CD4-positive, alpha-beta T cell treated with Interleukin-17A for 1 hour (primary cell): ENCODE results near the gene GATB.

Experiments used
- DNase-seq: peaks from one replicate; pipeline ENCODE4 v3.0.0-alpha.2; 2020

Gene GATB

DNA sequence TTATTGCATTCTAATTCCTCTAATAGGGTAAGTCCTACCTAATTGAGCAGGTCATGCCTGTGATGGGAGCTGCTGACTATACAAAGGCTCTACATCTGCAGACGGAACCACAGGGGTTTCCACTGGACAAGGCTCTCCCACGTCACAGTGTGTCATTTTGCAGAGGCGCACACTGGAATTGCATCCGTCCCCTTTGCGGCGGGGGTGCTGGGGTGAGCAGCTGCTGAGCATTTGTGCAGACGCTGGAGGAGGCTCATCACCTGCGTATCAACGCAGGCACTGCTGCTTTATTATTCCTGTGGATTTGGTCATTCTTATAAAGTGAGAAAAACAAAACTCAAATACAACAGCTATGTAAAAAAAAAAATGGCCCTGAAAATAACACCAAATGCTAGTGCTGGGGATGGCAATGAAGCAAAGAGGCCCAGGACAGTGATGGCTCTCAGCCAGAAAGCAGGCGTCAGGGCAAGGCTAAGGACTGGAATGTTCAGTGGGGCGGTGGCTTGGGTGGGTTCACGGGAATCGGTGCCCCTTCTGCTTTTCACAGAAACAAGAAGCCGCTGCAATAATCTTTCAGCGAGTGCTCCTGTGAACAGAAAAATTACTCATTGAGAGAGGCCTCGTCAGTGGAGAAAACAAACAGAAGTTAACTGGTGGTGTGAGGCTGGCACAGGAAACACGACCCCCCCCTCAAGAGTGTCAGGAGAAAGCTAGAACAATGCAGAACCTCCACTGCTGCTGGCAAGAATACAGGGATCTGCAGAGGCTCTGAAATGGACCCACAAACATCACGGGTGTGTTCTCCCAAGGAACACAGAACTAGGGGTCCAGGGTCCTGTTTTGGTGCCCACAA, 67.8 kb downstream of the GATB start:
- DNase-seq, result no peak

DNA sequence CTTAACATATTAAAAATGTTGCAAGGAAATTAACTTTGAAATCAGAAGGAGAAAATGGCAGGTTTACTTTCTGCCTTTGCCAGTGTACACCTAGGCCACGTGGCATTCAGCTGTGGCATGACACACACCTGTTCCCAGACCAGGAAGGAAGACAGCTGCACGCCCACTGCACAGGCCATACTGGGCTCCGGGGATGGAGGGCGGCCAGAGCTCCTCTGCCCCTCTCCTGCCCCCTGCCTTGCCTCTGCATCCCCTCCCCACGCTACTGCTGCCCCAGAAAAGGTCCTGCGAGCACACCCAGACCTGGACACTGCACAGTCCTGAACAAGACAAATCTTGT, 68.4 kb downstream of the GATB start:
- no peak for DNase-seq

DNA sequence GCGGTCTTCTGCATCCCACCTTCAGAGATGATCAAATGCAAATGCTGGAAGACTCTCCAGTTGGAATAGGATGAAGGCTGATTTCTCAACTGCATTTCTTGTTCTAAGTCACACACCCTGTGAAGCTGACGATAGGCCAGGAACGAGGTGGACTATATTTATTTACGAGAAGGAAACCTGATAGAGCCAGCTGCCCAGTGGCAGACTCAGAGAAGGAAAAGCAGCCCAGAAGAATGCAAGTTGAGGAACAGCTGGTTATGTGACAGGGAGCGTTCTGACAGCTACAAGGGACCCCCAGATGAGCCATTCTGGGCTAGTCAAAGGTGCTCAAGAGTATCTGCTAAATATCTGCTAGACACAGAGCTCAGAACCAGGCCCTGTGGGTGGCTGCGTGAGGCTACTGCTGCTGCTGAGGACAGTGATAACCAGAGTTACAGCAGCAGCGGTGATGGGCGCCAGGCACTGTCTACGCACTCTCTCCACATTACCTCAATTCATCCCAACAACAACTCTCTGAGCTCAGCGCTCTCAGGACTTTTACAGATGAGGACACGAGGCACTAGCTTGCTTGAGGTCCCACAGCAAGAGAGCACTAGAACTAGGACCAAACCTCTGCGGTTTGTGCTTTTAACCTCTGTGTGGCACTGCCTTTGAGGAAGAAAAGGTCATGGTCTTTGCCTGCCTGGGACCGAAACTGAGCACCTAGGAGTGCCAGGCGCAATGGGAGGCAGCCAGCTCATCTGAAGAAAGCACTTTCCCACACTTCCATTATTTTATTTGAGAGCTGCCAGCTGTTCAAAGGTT, 69.0 kb downstream of the GATB start:
- no peak for DNase-seq

DNA sequence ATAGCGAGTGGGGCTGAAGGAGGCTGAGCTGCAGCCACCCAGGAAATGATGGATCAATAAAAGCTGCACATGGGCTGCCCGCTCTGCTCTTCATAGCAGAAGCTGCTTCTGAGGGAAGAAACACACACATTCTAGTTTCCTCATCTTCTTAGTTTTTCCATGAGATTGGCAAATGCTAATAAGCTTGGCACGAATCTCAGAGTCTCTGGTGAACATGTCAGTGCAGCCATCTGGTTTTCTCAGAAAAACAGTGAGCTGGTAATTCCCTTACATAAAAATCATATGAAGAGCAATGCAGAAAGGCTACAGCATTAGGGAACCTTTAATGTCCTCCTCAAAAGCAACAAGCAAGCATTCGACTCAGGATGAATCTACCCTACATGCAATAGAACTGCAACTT, 69.9 kb downstream of the GATB start:
- no peak for DNase-seq

DNA sequence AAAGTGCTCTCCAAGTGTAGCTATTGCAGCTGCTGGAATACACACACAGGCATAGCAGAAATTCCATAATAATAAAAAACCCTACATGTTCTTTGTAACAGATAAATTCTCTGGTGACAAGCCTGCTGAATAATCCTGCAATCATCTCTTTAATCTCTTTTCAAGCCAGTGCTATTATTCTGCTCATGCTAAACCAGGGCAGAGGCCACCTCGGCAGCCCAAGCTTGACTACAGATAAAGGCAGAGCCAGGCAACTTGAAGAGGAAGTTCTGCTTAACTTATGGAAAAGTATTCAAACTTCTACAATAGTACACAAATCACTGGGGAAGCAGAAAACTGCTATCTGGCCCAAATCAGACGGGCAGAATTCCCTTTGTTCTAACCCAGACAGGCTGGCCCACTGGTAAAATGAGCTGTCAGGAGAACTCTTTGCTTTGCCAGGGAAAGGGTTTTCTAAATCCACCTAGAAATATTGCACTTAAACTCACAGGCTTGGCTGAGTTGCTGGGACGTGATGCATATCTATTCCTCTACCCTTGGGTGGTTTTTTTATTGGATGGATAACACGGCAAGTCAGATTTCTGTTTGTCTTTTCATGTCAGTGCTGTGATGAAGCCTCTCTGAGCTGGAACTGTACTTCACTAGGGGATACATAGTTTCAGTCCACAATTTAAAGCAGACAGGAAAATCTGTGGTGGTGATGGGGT, 70.5 kb downstream of the GATB start:
- no peak for DNase-seq

DNA sequence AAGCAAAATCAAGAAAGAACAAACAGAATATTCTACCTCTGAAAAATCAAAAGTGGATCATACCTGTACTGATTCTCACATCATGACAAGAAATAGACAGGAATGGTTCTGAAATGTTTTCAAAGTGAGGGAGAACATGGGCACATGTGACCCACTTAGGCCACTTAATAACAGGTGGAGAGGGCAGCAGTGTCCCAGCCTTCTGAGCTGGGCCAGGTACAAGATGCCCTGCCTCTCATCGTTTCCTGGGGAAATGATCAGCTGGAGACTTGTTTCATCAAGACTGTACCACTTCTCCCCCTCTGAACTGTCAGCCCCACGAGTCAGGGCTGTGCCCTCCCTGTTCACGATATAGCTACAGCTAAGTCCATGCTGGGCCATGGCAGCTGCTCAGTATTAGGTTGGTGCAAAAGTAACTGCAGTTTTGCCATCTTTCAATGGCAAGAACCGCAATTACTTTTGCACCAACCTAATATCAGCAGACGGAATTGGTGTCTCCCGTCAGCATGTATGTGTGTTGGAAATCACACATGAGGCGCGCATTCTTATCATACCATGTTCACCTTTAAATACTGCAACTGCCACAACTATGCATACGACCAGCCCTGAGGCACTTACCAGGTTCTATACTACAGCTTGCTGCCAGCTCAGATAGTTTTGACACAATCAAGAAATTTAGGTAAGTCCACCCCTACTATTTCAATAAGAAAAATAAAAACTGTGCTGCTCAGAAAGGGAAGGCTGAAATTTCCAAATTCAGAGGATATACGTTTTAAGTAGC, 71.4 kb downstream of the GATB start:
- DNase-seq, result no peak

DNA sequence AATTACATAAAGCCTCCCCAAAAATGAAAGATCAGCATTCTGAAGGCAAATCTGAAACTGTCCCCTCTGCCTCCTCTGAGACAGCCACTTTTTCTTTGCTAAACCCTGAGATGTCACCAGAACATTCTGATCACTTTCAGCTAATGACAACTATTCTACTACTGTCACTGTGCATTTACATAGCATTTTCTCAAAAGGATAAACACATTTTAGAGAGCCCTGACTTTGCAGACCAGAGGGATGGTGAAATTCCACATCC, 72.1 kb downstream of the GATB start:
- DNase-seq, result no peak

DNA sequence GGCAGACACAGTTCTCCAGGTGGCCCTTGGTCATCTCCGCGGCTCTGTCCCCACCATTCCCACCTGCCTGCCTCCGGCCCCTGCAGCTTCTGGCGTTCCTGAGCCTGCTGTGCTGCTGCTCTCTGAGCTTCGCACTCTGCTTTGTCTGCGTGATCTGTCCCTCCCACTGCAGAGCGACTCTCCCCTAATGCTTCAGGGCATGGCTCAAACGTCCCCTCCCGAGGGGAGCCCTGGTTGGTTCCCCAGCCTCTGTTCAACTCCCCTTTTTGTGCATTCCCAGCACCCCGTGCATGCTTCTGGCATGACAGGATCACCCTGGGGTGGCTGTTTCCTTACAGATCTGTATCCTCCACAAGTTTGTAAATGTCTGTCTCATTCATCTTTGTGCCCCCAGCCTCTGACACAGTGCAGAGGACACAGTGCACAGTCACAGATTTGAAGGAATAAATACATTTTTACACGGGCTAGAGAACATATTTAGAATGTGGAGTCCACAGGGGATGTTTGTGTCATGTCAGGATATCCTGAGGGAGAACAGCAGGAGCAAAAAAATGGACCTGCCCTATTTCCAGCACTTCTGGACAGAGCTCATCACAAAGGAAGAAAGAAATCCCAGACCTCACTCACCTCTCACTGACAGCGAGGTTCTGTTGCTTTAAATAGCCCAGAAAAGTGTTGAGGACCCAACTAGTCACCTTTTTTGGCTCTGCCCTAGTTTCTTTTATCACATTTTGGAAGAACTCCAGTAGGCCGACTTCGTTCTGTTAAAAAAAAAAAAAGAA, 72.6 kb downstream of the GATB start:
- DNase-seq, result no peak

DNA sequence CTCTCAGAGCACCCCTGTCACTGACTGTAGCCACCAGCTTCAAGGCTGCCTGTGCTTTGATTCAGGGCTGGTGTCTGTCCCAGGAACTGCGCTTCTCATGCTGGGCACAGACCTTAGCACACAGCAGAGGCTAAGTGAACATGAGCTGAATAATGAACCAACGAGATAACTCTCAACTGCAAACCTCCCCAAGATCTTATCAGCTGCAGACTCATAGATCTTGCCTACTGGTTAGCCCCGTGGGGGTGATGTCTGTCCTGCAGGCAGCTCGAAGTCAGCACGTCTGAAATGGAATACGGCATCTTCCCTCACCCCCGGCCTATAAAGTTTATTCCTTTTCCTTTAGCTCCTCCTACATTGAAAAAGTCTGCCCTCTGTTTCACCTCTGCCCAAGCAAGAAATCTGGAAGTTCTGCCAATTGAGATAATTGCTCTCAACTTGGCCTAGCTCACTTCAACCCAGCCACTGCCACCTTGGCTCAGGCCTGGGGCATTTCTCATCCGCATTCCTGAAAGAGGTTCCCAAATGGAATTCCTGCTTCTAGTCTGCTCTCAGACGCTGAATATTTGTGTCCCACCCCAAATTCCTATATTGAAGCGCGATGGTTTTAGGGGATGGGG, 73.7 kb downstream of the GATB start:
- no peak for DNase-seq

DNA sequence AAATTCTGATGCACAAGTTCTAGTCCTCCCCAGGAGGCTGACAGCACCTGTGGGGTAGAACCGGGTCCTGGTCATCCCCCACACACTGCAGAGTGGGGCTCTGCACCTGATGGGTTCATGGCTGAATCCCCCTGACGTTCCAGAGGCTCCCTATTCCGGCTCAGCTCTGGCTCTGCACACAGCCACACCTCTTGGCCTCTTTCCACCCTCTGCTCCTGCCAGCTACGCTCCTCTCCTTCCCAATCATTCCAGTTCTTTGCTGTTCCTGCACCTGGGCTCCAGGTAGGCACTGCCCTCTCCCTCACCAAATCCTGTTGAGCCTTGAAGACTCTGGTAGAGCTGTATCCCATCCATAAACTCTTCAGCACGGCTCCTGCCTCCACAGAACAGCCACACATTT, 75.5 kb downstream of the GATB start:
- DNase-seq, result no peak

DNA sequence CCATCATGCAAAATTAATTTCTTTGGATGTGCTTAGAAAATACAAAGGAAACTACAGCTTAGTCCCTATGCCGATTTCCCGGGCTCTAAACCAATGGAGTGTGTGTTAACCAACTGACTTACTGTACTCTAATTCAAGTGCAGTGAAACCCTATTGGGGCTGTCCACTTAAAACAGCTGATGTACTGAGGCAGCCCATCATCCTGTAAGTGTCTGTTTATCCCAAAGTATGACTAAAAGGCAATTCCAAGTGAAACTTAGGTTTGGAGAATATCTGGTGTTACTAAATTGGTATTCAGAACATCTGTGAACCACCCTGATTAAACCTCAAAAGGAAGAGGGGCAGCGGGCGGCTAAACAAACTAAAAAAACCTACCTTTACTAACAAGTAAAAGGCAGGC, 79.7 kb downstream of the GATB start:
- DNase-seq, result no peak

DNA sequence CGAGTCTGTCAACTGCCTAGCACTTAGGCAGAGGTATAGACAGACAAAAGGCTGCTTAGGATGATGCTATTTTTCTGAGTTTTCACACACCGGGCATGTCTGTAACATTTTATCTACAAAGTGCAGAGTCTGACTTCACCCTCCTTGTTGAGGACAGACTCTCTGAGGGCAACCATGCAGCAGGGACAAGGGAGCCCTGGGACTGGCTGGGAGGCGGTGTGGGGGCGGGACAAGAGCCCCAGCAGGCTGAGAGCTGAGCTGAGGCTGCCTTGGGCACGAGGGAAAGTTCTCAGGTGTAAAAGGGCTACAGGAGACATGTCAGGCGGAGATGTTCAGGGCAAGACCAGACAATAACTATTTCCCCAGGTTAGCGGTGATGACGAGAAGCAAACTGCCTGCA, 81.6 kb downstream of the GATB start:
- no peak for DNase-seq

DNA sequence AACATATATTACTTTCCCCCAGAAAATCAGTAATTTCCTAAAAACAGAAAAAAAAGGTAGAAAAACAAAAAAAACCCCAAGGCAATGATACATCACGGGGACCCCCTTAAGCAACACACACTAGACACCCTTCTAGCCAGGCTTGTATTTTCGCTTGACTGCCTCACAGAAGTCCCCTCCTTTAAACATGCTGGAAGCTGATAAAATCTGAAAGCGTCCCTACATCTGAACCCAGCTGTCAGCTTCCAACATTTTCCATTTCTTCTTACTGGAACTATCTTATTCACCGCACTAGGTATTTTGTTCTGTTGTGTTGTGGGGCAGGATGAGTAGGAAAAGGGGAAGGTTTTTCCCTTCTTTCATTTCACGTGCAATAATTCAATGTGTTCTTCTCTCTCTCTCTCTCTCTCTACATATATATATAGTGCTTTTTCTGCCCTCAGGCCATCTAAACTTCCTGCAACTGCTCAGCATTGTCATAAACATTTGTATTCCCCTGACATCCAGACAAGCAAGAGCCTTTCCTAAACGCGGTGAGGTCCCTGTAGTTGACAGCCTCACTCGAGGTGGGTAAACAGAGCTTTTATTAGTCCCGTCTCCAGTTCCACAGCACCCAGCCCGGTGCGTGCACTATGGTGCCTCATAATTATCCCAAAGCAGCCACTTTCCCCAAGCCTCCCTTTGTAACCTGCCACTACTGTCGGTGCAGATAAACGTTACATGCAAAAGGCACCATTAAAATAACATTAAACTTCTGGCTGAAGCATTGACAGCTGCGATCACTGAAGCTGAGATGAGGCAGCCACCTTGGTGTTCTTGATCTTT, 82.5 kb downstream of the GATB start:
- no peak for DNase-seq

DNA sequence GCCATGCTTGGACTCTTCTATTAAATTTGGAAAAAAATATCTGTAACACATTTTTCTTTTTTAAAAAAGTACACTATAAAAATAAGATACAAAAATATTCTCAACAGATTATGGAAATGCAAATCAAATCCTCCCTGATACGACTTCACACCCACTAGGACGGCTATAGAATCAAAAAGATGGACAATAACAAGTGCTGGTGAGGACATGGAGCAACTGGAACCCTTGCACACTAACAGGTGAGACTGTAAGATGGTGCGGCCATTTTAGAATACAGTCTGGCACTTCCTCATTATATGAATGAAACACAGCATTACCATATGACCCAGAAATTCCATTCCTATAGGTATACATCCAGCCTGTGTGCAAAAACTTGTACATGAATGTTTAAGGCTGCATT, 83.6 kb downstream of the GATB start:
- DNase-seq, result no peak

DNA sequence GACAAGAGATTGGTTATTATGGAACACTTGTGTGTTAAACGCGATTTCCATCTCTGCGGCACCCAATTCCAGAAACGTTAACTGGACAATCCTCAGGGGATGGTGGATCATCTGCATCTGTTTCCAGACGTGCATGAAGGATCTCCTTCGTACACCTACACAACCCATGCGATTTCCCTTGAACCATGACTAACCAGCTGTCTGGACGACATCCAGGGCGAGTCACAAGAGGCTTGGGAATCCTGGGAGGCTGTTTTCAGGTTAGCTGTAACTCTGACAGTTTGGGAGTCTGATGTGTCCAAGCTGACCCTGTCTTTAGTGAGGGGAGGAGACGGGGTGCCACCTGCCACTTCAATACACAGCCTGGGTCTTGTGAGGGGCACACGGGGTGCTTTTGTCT, 84.5 kb downstream of the GATB start:
- no peak for DNase-seq

DNA sequence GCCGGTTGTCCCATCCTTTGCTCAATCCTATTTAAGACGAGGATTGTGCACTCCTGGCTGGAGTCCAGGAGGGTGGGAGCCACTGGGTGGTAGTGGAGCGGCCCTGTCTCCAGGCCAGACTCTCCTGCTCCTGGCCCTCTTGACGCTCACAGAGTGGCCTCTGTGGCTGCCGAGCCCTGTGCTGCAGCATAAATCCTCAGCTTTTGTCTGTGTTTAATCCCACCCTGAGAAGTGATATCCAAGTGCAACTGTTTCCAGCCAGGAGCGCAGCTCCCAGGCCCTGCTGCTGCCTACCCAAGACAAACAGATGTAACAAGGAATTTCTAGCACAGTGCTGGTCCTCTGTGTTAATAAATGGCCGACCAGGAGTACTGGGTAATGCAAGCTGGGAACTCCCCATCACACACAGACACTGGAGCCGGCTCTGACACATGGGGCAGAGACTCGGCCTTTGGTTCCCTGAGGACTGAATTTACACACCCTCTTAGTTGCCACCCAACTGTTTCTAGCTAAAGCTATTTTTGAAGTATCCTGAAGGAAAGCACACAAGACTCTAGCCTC, 85.3 kb downstream of the GATB start:
- no peak for DNase-seq

DNA sequence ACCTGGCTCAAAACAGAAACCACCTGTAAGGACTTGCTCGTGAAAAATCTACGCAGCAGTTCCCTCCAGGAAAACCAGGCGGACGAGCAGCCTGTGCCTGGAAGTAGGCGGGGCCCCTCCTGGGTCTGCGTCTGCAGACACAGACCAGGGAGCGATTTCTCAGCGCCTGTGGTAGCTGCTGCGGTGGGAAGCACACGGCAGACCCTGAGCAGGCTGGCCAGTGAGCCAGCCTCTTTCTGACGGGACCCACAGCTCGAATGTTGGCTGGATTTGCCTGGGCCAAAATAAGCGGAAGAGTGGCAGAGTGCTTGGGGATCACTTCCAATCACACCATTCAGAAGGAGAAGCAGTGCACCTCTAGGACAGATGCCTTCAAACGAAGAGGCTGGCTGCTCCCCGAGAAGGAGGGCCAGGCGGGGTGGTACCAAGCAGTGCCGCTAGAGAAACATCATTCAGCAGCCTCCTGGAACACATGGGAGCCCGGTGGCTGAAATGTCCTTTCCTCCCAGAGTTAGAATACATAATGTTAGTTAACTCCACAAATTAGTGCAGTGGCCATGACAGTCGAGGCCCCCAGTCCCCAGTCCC, 85.9 kb downstream of the GATB start:
- no peak for DNase-seq

DNA sequence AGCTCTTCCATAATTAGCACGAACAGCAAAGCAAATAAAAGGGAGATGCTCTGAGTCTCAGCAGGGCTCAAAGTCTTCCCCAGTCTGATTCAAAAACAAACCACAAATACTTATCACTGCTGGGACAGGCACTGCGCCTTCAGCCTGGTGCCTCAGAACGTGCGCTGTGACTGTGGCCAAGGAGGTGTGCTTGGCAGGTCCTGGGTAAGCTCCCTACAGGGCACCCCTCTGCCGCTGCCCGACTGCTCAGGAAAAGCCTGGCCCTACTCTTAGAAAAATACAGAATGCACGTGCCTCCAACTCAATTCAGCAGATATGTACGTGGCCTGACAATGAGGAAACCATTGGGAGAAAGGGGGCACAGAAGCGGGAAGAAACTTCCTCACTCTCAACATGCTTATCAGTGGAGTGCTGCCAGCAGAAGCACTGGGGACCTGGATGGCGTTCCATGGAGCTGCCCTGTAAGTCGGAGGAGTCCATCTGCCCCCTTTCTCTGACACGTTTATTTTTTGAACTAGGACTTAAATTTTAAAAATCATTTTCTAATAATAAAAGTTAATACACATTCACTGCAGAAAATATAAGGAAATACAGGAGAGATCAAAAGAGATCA, 86.8 kb downstream of the GATB start:
- DNase-seq, result no peak

DNA sequence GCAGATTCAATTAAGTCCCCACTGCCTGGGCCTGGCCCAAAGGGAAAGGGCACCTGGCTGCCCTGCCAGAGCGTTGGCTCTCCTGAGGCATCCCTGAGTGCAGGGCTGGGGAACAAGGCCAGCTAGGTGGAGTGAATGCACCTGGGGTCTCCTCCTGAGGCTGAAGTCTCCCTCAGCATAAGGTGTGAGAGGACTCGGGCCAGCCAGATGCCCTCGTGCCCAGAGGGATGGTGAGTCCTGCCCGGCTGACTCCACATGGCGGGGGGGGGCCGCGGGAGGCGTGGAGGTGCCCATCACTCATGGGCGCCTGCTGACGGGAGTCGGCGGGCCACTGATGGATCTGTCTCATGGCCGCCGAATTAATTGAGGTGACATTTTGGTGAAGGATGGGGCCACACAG, 87.8 kb downstream of the GATB start:
- no peak for DNase-seq

DNA sequence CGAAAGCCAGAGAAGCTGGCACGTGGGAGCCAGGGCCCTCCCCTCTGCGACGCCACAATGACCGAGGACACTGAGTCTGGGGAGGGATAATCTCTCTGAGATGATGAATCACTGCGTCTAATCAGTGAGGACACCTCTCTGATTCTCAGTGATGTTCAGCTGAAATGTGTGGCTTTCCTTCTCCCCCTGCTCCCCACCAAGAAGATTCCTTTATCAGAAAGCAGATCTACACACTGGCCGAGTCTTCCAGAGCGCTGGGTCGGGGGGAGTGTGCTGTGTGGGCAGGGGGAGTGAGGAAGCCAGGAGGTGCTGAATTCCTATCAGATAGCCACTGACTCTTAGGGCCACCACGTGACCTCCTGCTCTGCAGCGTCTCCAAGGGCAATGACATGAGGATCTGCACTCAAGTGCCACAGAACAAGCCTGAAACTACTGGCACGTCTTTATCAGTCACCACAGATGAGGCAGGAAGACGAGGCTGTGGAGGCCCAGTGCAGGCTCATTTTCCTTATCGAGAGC, 89.2 kb downstream of the GATB start:
- no peak for DNase-seq
